ENCODE results near the gene PITPNM1. TPM values are rescaled to one million over a fixed set of nuclear protein-coding genes. Genes with fewer than 3 reads are reported as not detected.

PITPNM1 gene
- total and polyA plus RNA-seq, 3 experiments from 2014 or later: 49.6 to 109 (median 94.0) TPM

GRCh38 chr11:67508486-67509121 is 3.4 kb upstream of the PITPNM1 start:
- Mint-ChIP-seq H3K27me3 (peaks cover 8 to 10% of the 10 kb centered on the region in 2 donors), H3K4me3 (peak overlapping the region; percentile 83 to 96 (median 91)), H3K9me3 (no peaks in the 10 kb centered on the region), H3K36me3 (peaks cover 0 to 21% (median 0%) of the 10 kb centered on the region in 3 donors), H3K27ac (peak overlapping the region; percentile 95 to 98 (median 97)), H3K4me1 (peaks cover 29 to 45% (median 32%) of the 10 kb centered on the region in 3 donors)
- Histone ChIP-seq H3K9me3 (ENCODE audit: low read length) (no peaks in the 10 kb centered on the region), H3K4me3 (ENCODE audit: low read length) (peak overlapping the region; percentile 92), H3K4me1 (ENCODE audit: insufficient read depth, low read length) (peaks cover 35% of the 10 kb centered on the region), H3K36me3 (ENCODE audit: insufficient read depth, low read length) (no peaks in the 10 kb centered on the region), H3K27ac (ENCODE audit: low read depth, low read length) (peak overlapping the region; percentile 98), H3K27me3 (ENCODE audit: insufficient read depth, low read length, poor library complexity, severe bottlenecking) (no peaks in the 10 kb centered on the region)
- ChIA-PET CTCF (interaction anchor here (1.2 to 1.4 kb wide), 2 partner anchors 26 to 104 kb away, joined by 3 read pairs; partner anchors contain the start of gene AIP), POLR2A (interaction anchor here (0.7 to 1.6 kb wide), 3 partner anchors 72 to 117 kb away, joined by 5 to 8 read pairs (median 7); partner anchors contain the start of genes PTPRCAP and RAD9A)
- peak; percentile 99 to 100 (median 99) for DNase-seq

GRCh38 chr11:67507864-67508485 is 2.8 kb upstream of the PITPNM1 start, which contains the start of gene CDK2AP2:
Gene CDK2AP2 (minus strand): TSS chr11:67508162. CDS start chr11:67508082, 80 bp downstream.
- H3K4me3 Mint-ChIP-seq: peak within 1 kb of the TSS; percentile 83 to 96 (median 91)
- H3K27me3 Mint-ChIP-seq: peaks cover 6 to 8% of the 10 kb centered on the region in 2 donors
- H3K27ac Mint-ChIP-seq: peak within 1 kb of the TSS; percentile 95 to 99 (median 98)
- ChIA-PET POLR2A (interaction anchor here (1.0 to 1.6 kb wide), 3 partner anchors 24 to 91 kb away, joined by 4 to 8 read pairs (median 5); partner anchors contain the start of gene PTPRCAP), CTCF (interaction anchor here (1.1 to 1.4 kb wide), 4 partner anchors 25 to 157 kb away, joined by 3 to 5 read pairs (median 4); partner anchors contain the start of gene AIP)
- H3K36me3 ChIP-seq (ENCODE audit: insufficient read depth, low read length): no peaks in the 10 kb centered on the region
- H3K4me1 ChIP-seq (ENCODE audit: insufficient read depth, low read length): peaks cover 41% of the 10 kb centered on the region
- H3K4me1 Mint-ChIP-seq: peaks cover 32 to 52% (median 37%) of the 10 kb centered on the region in 3 donors
- no peaks in the 10 kb centered on the region for H3K9me3 Mint-ChIP-seq
- peaks cover 0 to 22% (median under 1%) of the 10 kb centered on the region in 3 donors for H3K36me3 Mint-ChIP-seq
- H3K9me3 ChIP-seq (ENCODE audit: low read length): no peaks in the 10 kb centered on the region
- H3K27me3 ChIP-seq (ENCODE audit: insufficient read depth, low read length, poor library complexity, severe bottlenecking): no peaks in the 10 kb centered on the region
- peak within 1 kb of the TSS; percentile 98 for H3K27ac ChIP-seq (ENCODE audit: low read depth, low read length)
- peak; percentile 96 to 99 (median 96) for DNase-seq
- peak within 1 kb of the TSS; percentile 92 for H3K4me3 ChIP-seq (ENCODE audit: low read length)

DNA sequence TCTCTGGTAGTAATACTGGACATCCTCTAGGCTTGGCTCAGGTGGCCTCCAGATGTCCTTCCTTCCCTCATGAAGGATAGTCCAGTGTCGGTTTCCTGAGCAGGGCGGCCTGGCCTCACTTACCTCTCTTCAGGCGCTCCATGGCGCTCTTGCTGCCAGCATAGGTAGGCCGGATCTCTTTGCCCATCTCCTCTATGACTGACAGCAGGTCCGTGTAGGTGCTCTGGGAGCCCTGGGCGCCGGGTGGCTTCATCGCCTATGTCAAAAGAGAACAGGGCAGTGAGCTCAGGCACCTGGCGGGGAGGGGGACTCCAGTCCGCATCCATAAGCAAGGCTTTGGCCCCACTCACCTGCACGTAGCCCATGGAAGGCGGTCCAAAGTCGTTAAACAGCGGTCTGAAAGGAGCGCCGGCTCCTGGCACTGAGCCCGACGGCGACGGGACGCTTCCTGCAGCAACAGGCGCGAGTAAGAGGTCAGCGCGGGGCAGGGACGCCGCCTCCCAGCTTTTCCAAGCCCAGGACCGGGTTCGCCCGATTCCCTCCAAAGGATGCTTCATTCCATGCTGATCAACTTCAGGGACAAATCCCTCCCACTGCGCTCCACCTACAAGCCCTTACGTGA is 2.2 kb upstream of the PITPNM1 start:
- Mint-ChIP-seq H3K4me3 (peak overlapping the region; percentile 83 to 96 (median 91)), H3K4me1 (peaks cover 37 to 57% (median 39%) of the 10 kb centered on the region in 3 donors), H3K9me3 (no peaks in the 10 kb centered on the region), H3K36me3 (peaks cover 0 to 28% (median 3%) of the 10 kb centered on the region in 3 donors), H3K27ac (peak overlapping the region; percentile 88 to 99 (median 98)), H3K27me3 (peaks cover 3 to 8% of the 10 kb centered on the region in 2 donors)
- ChIA-PET CTCF (interaction anchor here (1.1 to 1.4 kb wide), 4 partner anchors 24 to 156 kb away, joined by 3 to 5 read pairs (median 4); partner anchors contain the start of gene AIP), POLR2A (interaction anchor here (1.0 to 1.6 kb wide), 3 partner anchors 23 to 90 kb away, joined by 4 to 8 read pairs (median 5); partner anchors contain the start of gene PTPRCAP)
- Histone ChIP-seq H3K4me1 (ENCODE audit: insufficient read depth, low read length) (peaks cover 42% of the 10 kb centered on the region), H3K27me3 (ENCODE audit: insufficient read depth, low read length, poor library complexity, severe bottlenecking) (no peaks in the 10 kb centered on the region), H3K4me3 (ENCODE audit: low read length) (peak overlapping the region; percentile 92), H3K9me3 (ENCODE audit: low read length) (no peaks in the 10 kb centered on the region), H3K36me3 (ENCODE audit: insufficient read depth, low read length) (no peaks in the 10 kb centered on the region), H3K27ac (ENCODE audit: low read depth, low read length) (peak overlapping the region; percentile 98)
- DNase-seq: no peak

DNA sequence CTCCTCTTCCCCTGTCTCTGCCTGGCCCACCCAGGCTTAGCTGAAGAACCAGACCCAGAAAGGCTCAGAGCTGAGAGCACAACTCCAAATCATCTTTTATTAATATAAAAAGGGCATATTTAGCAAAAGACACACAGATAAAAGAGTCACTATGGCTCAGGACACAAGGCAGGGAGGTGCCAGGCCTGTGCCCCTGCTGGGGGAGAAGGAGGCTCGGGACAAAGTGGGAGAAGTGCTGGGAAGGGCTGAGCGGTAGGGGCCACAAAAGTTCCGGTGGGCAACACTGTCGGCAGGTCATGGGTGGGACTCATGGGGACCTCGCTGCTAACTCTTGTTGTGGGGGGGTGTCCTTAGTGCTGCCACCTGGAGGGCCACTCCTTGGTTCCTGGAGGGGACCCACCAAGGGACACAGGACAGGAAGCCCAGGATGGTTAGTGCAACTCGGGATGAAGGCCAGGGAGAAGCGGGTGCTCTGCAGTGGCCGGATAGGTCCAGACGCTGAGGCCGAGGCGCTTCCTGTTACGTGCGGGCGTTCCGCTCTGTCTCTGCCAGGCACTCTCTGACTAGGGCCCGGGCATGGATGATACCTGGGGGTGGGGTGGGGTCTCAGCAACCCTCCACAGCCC is 1.4 kb upstream of the PITPNM1 start:
- ChIA-PET CTCF (interaction anchor here (0.6 to 3.0 kb wide), 9 partner anchors 20 to 155 kb away, joined by 3 to 14 read pairs (median 4); partner anchors contain the start of genes AIP and PPP1CA), POLR2A (interaction anchor here (0.6 to 1.6 kb wide), 6 partner anchors 22 to 155 kb away, joined by 3 to 8 read pairs (median 4); partner anchors contain the start of gene PTPRCAP)

GRCh38 chr11:67505605-67506396 is 638 bp upstream of the PITPNM1 start:
- POLR2A ChIA-PET: interaction anchor here (0.6 to 2.1 kb wide), 8 partner anchors 20 to 105 kb away, joined by 3 to 11 read pairs (median 6); partner anchors contain the start of genes AIP, CORO1B, PPP1CA and PTPRCAP

More for the DNA sequence above, 1.4 kb upstream of the PITPNM1 start:
- Histone ChIP-seq H3K4me1 (ENCODE audit: insufficient read depth, low read length) (peaks cover 42% of the 10 kb centered on the region), H3K4me3 (ENCODE audit: low read length) (no peak overlapping the region), H3K27me3 (ENCODE audit: insufficient read depth, low read length, poor library complexity, severe bottlenecking) (no peaks in the 10 kb centered on the region), H3K36me3 (ENCODE audit: insufficient read depth, low read length) (peaks cover 3% of the 10 kb centered on the region), H3K27ac (ENCODE audit: low read depth, low read length) (peak overlapping the region; percentile 13), H3K9me3 (ENCODE audit: low read length) (no peaks in the 10 kb centered on the region)
- DNase-seq: peak in 2 of 5 donors; percentile 11 to 52
- Mint-ChIP-seq H3K4me1 (peaks cover 37 to 58% (median 39%) of the 10 kb centered on the region in 3 donors), H3K4me3 (peak overlapping the region; percentile 83 to 93 (median 91)), H3K36me3 (peaks cover 0 to 36% (median 3%) of the 10 kb centered on the region in 3 donors), H3K27ac (peak overlapping the region; percentile 94 to 99 (median 98)), H3K27me3 (peaks cover 3 to 8% of the 10 kb centered on the region in 2 donors), H3K9me3 (no peaks in the 10 kb centered on the region)

DNA sequence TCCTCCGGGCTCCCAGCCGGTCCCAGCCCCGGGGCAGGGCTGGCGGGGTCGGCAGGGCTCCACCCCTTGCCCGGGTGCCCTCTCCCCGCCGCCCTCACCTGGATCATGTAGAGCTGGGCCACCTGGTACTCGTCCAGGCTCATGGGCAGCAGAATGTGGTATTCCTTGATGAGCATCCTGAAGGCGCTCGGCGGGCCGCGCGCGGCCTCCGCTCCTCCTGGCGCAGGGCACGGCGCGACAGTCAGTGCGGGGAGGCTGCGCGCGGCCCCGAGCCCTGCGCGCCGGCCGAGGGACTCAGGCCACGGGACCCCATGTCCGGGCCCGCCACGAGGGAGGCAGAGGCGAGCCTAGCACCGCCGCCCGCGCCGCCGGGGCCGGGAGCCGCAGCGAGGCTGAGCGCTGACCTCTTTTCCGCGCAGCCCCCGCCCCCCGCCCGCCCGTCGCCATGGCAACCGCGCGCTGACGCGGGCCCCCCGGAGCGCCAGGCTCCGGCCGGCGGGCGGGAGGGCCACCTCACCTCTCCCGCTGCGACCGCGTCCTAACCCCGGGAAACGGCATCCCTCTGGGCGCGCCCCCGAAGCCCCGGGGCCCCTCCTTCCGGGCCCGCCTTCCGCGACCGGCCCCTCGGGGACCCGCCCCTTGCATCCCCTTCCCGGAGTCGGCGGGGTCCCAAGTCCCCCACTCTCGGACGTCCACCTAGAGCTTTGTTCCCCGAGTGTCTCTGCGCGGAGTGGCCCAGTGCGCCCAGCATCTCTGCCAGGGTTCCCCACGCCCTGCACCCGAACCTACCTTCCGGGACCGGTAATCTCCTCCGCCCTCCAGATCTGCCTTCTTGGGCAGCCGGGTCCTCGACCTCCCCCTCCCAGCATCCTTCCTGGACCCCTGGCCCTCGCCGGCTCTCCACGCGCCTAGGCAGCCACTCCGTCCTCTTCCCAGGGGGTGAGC is 886 bp downstream of the PITPNM1 start:
- H3K9me3 Mint-ChIP-seq: no peaks in the 10 kb centered on the region
- peak overlapping the region; percentile 88 to 99 (median 92) for H3K27ac Mint-ChIP-seq
- H3K4me3 Mint-ChIP-seq: peak overlapping the region; percentile 91 to 97 (median 92)
- ChIA-PET POLR2A (interaction anchor here (0.6 to 2.1 kb wide), 7 partner anchors 19 to 113 kb away, joined by 3 to 11 read pairs (median 5); partner anchors contain the start of genes PPP1CA, PTPRCAP and RAD9A), CTCF (interaction anchor here (1.0 to 3.0 kb wide), 9 partner anchors 12 to 113 kb away, joined by 3 to 14 read pairs (median 5); partner anchors contain the start of genes AIP, PPP1CA and RAD9A)
- peak; percentile 36 to 71 (median 46) for DNase-seq
- peaks cover 47 to 65% (median 49%) of the 10 kb centered on the region in 3 donors for H3K4me1 Mint-ChIP-seq
- peak overlapping the region; percentile 84 for H3K4me3 ChIP-seq (ENCODE audit: low read length)
- H3K36me3 ChIP-seq (ENCODE audit: insufficient read depth, low read length): peaks cover 18% of the 10 kb centered on the region
- H3K9me3 ChIP-seq (ENCODE audit: low read length): no peaks in the 10 kb centered on the region
- no peaks in the 10 kb centered on the region for H3K27me3 ChIP-seq (ENCODE audit: insufficient read depth, low read length, poor library complexity, severe bottlenecking)
- H3K27ac ChIP-seq (ENCODE audit: low read depth, low read length): peak overlapping the region; percentile 91
- H3K4me1 ChIP-seq (ENCODE audit: insufficient read depth, low read length): peaks cover 42% of the 10 kb centered on the region
- peaks cover 0 to 5% of the 10 kb centered on the region in 2 donors for H3K27me3 Mint-ChIP-seq
- H3K36me3 Mint-ChIP-seq: peaks cover 8 to 56% (median 15%) of the 10 kb centered on the region in 3 donors

More at GRCh38 chr11:67505605-67506396, 638 bp upstream of the PITPNM1 start:
- Histone ChIP-seq H3K4me3 (ENCODE audit: low read length) (peak overlapping the region; percentile 66), H3K36me3 (ENCODE audit: insufficient read depth, low read length) (peaks cover 9% of the 10 kb centered on the region), H3K9me3 (ENCODE audit: low read length) (no peaks in the 10 kb centered on the region), H3K4me1 (ENCODE audit: insufficient read depth, low read length) (peaks cover 42% of the 10 kb centered on the region), H3K27ac (ENCODE audit: low read depth, low read length) (peak overlapping the region; percentile 91), H3K27me3 (ENCODE audit: insufficient read depth, low read length, poor library complexity, severe bottlenecking) (no peaks in the 10 kb centered on the region)
- CTCF ChIA-PET: interaction anchor here (0.6 to 3.0 kb wide), 17 partner anchors 13 to 155 kb away, joined by 3 to 14 read pairs (median 5); partner anchors contain the start of genes AIP, PPP1CA and RAD9A
- DNase-seq: peak; percentile 88 to 93 (median 90)
- H3K27me3 Mint-ChIP-seq: peaks cover 0 to 6% of the 10 kb centered on the region in 2 donors
- H3K27ac Mint-ChIP-seq: peak overlapping the region; percentile 94 to 99 (median 98)
- H3K36me3 Mint-ChIP-seq: peaks cover 4 to 43% (median 9%) of the 10 kb centered on the region in 3 donors
- peak overlapping the region; percentile 83 to 93 (median 91) for H3K4me3 Mint-ChIP-seq
- H3K4me1 Mint-ChIP-seq: peaks cover 43 to 65% (median 45%) of the 10 kb centered on the region in 3 donors
- no peaks in the 10 kb centered on the region for H3K9me3 Mint-ChIP-seq
